KOPT-K1 (cell line): ENCODE results near the gene MAP2K6.

ENCODE experiments used
- H3K27ac ChIP-seq: fragments of 200-600 bp; sonication (generic); 2 replicates; pipeline ENCODE4 v1.5.1; 2016; ENCODE audit warnings: antibody characterized with exemption, mild to moderate bottlenecking, low read depth, low read length; ENCODE audit not compliant: poor library complexity, severe bottlenecking
- H3K36me3 ChIP-seq: fragments of 200-600 bp; sonication (generic); 2 replicates; pipeline ENCODE4 v1.5.1; 2017; ENCODE audit warnings: antibody characterized with exemption, mild to moderate bottlenecking, low read length, moderate library complexity; ENCODE audit not compliant: insufficient read depth
- H3K9me3 ChIP-seq: fragments of 200-600 bp; sonication (generic); 2 replicates; pipeline ENCODE4 v1.5.1; 2017; ENCODE audit warnings: antibody characterized with exemption, low read length, mild to moderate bottlenecking; ENCODE audit not compliant: insufficient read depth, poor library complexity, severe bottlenecking

The MAP2K6 gene

DNA sequence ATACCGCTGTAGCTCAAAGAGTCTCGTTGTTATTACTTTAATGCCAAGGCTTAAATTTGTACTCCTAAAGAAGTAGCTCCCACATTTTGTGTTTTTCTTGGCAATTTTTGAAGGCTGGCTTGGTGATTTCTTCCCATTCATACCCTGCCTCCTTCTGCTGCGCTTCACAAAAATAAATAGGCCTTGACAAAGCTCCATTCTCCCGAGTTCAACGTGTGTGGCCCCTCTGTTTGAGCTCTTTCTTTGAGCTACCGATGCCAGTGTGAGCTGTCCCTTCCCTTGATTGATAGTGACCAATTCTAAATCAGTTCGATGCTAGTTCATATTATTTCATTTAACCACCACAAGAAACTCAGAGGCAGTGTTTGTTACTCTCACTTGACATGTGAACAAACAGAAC lies 96.8 kb downstream of the MAP2K6 start:
- no peaks in the 10 kb centered on the region for H3K36me3 ChIP-seq
- no peaks in the 10 kb centered on the region for H3K9me3 ChIP-seq
- no peak overlapping the region for H3K27ac ChIP-seq

DNA sequence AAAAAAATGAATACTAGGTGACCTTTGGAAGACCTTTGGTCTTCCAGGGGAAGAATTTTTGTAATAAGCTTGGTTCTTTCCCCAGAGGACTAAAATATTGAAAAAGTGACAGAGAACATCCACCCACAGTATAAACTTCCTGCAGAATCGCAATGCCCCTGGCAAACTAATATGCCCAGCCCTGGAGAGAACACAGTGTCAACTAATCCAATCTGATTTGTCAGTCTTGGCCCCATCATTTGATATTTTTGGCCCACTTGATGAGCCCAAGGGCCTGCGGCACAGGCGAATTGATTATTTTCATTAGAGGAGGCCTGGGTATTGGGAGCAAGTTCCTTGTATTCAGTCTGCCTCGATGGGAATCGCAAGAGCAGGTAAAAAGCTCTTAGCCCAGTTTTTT lies 98.4 kb downstream of the MAP2K6 start:
- Histone ChIP-seq H3K9me3 (no peaks in the 10 kb centered on the region), H3K36me3 (no peaks in the 10 kb centered on the region), H3K27ac (no peak overlapping the region)

DNA sequence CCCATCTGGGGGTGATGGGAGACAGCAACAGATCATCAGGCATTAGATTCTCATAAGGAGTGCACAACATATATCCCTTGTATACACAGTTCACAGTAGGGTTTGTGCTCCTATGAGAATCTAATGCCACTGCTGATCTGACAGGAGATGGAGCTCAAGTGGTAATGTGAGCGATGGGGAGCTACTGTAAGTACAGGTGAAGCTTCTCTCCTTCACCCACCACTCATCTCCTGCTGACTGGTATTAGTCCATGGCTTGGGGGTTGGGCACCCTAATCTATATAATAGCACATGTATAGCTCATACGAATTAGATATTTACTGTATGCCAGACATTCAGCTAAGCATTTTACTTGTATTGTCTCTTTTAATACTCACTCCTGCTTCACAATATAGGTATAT lies 101.7 kb downstream of the MAP2K6 start:
- no peak overlapping the region for H3K27ac ChIP-seq
- no peaks in the 10 kb centered on the region for H3K9me3 ChIP-seq
- peaks cover 16% of the 10 kb centered on the region; the same call in 1 of the 2 replicates for H3K36me3 ChIP-seq

- Histone ChIP-seq H3K9me3 (no peaks in the 10 kb centered on the region), H3K36me3 (peaks cover 19% of the 10 kb centered on the region; the same call in 1 of the 2 replicates), H3K27ac (no peak overlapping the region)
Measured at GRCh38 chr17:69516911-69517310, 102.4 kb downstream of the MAP2K6 start.

- H3K36me3 ChIP-seq, result peaks cover 19% of the 10 kb centered on the region; the same call in 1 of the 2 replicates
- no peak overlapping the region for H3K27ac ChIP-seq
- H3K9me3 ChIP-seq, result no peaks in the 10 kb centered on the region
Measured at GRCh38 chr17:69518951-69519350, 104.5 kb downstream of the MAP2K6 start.

DNA sequence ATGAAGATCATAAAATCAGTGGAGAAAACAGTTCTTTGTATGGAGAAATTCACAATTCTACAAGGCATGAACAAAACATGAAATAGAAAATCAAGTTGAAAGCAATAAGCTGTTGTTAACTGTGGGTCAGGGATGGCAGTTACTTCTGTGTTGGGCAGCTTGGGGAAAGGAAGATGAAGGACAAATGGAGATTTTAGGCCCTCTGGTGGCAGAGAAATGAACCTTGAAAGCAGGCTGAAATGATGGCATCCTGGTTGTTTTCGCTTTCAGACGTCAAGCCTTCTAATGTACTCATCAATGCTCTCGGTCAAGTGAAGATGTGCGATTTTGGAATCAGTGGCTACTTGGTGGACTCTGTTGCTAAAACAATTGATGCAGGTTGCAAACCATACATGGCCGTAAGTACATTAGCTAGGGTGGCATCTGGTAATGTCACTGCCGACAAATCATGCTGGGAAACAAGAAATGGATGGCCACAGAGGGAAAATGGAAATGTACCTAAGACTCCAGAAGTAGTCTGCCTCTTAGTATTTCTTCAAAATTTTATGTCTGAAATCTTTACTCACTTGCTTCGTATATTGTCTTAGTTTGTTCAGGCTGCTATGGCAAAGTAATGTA lies 108.9 kb downstream of the MAP2K6 start:
- Histone ChIP-seq H3K9me3 (no peaks in the 10 kb centered on the region), H3K36me3 (peaks cover 44% of the 10 kb centered on the region), H3K27ac (no peak overlapping the region)

DNA sequence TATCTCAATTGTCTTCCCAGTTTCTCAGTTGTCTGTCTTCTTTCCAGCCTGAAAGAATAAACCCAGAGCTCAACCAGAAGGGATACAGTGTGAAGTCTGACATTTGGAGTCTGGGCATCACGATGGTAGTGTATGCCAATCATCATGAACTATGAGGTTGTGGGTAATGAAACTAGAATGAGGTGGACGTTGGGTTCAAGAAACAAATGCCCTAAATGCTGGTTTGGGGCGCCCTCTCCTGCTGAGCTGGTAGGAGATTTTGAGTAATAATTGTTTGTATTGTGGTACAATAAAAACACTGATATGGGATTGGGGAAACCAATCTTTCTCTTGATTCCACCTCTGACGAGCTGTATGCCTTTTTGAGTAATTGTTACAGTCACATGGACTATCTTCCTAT lies 110.4 kb downstream of the MAP2K6 start:
- Histone ChIP-seq H3K9me3 (no peaks in the 10 kb centered on the region), H3K36me3 (peaks cover 39% of the 10 kb centered on the region), H3K27ac (no peak overlapping the region)

DNA sequence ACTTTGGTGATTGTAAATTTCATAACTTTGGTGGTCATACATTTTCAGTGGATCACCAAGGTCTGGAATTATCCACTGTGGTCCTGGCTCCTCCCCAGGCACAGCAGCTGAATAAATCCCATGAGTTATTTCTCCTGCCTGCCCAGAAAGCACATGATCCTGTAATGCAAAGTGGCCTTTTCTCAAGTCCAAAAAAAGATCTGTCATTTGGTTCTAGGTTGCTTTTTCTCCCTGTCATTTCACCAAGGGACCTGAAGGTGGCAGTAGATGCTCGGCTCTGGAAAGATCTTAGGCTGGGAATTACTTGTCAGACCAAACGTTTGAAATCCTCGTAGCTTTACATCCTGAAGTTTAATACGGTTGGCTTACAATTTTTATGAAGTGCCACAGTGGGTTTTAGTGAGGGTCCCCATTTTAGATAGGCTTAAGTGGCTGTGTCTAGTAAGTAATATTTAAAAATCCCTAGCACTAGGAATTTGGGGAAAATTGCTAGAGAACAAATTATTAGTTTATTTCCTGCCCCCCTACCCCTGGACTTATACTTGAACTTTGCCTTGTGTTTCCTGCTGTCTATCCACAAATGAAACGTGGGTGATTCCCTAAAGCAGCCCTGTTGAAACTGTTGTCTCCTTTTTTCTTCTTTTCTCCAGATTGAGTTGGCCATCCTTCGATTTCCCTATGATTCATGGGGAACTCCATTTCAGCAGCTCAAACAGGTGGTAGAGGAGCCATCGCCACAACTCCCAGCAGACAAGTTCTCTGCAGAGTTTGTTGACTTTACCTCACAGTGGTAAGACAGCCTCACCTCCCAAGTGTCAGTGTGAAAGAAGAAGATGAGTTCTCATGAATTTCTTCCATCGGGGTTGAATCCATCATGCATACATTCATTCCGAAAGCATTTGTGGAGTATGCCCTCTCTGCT lies 111.7 kb downstream of the MAP2K6 start:
- Histone ChIP-seq H3K9me3 (no peaks in the 10 kb centered on the region), H3K36me3 (peaks cover 28% of the 10 kb centered on the region)

DNA sequence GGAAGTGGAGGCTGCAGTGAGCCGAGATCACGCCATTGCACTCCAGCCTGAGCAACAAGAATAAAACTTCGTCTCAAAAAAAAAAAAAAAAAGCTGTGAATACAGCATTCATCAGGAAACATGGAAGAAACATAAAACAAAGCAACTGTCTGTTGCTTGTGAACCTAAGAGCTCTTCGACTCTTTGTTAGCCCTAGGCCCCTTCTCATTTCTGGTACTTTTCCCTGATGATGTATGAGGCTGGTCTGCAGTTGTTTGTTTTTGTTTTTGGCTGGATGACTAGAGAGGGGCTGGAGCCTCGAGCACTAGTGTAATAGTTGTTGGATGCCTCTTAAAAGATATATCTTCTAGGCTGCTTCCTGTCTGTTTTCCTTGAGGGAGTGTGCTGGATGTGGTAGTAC lies 113.5 kb downstream of the MAP2K6 start:
- peaks cover 25% of the 10 kb centered on the region for H3K36me3 ChIP-seq
- H3K27ac ChIP-seq, result no peak overlapping the region
- no peaks in the 10 kb centered on the region for H3K9me3 ChIP-seq

More for the DNA sequence above, 111.7 kb downstream of the MAP2K6 start:
- H3K27ac ChIP-seq, result no peak overlapping the region

- Histone ChIP-seq H3K9me3 (no peaks in the 10 kb centered on the region), H3K27ac (no peak overlapping the region), H3K36me3 (no peaks in the 10 kb centered on the region)
Measured at GRCh38 chr17:69533481-69534234, 119.2 kb downstream of the MAP2K6 start.

DNA sequence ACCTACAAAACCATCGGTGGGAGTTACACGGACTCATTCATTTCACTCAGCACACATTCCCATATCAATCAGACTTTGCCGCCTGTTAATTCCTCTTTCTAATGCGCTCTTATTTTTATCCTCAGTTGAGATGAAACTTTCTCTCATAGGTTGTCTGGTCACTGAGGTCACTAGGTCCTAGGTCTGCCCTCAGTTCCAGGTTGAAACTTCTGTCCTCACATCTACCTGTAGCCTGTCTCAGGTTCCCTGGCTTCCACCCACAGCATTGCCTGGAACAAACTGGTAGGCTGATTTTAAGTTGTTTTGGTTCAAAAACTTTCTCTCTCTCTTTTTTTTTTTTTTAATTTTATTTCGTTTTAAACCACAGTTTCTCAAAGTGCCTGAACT lies 119.7 kb downstream of the MAP2K6 start:
- H3K36me3 ChIP-seq, result no peaks in the 10 kb centered on the region
- H3K27ac ChIP-seq, result no peak overlapping the region
- no peaks in the 10 kb centered on the region for H3K9me3 ChIP-seq

DNA sequence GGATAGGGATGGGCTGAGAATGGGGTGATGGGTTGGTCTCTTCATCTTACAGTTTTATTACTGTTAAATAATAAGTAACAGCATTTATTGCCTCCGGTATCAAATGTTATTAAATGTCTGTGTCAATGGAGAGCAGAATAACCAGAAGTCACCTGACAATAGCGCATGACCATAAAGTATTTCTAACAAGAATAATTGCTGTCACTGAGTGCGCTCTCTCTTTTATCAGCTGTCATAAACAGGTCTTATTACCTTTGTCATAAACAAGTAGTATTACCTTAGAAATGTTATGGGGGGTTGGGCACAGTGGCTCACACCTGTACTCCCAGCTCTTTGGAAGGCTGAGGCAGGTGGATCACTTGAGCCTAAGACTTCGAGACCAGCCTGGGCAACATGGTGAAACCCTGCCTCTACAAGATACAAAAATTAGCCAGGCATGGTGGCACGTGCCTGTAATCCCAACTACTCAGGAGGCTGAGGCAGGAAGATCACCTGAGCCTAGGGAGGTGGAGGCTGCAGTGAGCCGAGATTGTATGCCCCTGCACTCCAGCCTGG lies 120.6 kb downstream of the MAP2K6 start:
- Histone ChIP-seq H3K9me3 (no peaks in the 10 kb centered on the region), H3K36me3 (no peaks in the 10 kb centered on the region)

GRCh38 chr17:69538795-69539194 lies 124.3 kb downstream of the MAP2K6 start:
- no peaks in the 10 kb centered on the region for H3K36me3 ChIP-seq
- no peak overlapping the region for H3K27ac ChIP-seq
- H3K9me3 ChIP-seq, result no peaks in the 10 kb centered on the region

More for the DNA sequence above, 120.6 kb downstream of the MAP2K6 start:
- no peak overlapping the region for H3K27ac ChIP-seq

DNA sequence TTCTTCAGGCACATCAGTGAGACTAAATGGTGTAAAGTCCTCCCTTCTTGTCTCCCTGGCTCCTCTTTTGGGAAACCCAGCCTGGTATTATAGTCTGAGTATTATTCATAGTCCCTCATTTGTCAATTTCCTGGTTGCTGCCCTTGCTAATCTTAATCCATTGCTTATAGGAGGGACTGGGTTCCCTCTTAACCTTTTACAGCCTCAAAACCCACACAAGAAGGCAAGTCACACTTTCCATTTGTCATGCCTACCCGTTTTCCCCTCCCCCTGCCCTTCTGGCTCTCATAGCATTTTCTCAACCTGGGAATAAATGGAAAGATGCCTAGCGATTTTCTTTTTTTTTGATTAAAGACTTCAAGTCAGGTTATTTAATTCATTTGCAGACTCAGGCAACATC lies 124.8 kb downstream of the MAP2K6 start:
- Histone ChIP-seq H3K9me3 (no peaks in the 10 kb centered on the region), H3K36me3 (no peaks in the 10 kb centered on the region), H3K27ac (no peak overlapping the region)

GRCh38 chr17:69539781-69540319 lies 125.4 kb downstream of the MAP2K6 start:
- no peaks in the 10 kb centered on the region for H3K36me3 ChIP-seq
- H3K27ac ChIP-seq, result no peak overlapping the region
- no peaks in the 10 kb centered on the region for H3K9me3 ChIP-seq
